ENCODE measurements around the gene CPM. TPM values are rescaled to one million over a fixed set of nuclear protein-coding genes. Genes with fewer than 3 reads are reported as not detected.

CPM gene
- total RNA-seq, 1 experiment from 2014 or later: 0.96 TPM

DNA sequence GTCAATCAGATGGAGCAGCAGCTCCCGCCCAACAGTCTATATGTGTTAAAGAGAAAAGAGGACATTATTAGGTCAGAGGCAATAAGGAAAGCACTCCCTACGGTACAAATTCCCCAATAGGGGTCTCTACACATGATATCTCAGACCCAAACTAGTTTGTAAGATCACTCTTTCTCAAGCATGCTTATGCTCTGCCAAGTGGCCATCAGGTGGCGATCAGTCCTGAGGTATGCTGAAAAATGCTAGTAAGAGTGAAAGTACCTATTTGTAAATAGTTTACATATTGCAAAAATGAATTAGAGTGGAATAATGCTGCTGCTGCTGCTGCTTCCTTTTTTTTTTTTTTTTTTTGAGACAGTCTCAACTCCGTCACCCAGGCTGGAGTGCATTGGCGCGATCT is 61.0 kb downstream of the CPM start:
- peak; percentile 23 for DNase-seq (ENCODE audit: low spot score)
- Mint-ChIP-seq H3K27me3 (ENCODE audit: low read depth) (no peaks in the 10 kb centered on the region), H3K4me1 (peaks cover 14% of the 10 kb centered on the region), H3K4me3 (no peak overlapping the region), H3K27ac (no peak overlapping the region), H3K9me3 (no peaks in the 10 kb centered on the region), H3K36me3 (no peaks in the 10 kb centered on the region)
- CTCF ChIA-PET: interaction anchor here (0.6 to 1.3 kb wide), 7 partner anchors 19 to 286 kb away, joined by 3 to 8 read pairs (median 4); no protein-coding TSS in a partner anchor
- POLR2A ChIA-PET: no interaction called here
- TF ChIP-seq ZNF219 (CRISPR knock-in tag; IDR thresholded peaks at IDR 0.05; ENCODE audit: borderline replicate concordance) (no peak), ERG (CRISPR knock-in tag; IDR thresholded peaks at IDR 0.05) (no peak), CREB1 (CRISPR knock-in tag; IDR thresholded peaks at IDR 0.05) (no peak), TCF7 (CRISPR knock-in tag; IDR thresholded peaks at IDR 0.05; ENCODE audit: low read depth) (no peak)
- peak; percentile 83 for ATAC-seq

GRCh38 chr12:68871396-68871795 is 61.6 kb downstream of the CPM start:
- CTCF ChIA-PET: interaction anchor here (0.6 to 1.3 kb wide), 3 partner anchors 9 to 286 kb away, joined by 3 to 5 read pairs (median 3); no protein-coding TSS in a partner anchor
- H3K27me3 Mint-ChIP-seq (ENCODE audit: low read depth): no peaks in the 10 kb centered on the region
- DNase-seq (ENCODE audit: low spot score): no peak
- no peak for TF ChIP-seq MYBL2 (CRISPR knock-in tag; IDR thresholded peaks at IDR 0.05)
- TF ChIP-seq ZNF232 (CRISPR knock-in tag; IDR thresholded peaks at IDR 0.05): no peak
- TF ChIP-seq ATF2 (CRISPR knock-in tag; IDR thresholded peaks at IDR 0.05; ENCODE audit: borderline replicate concordance, low read depth): no peak
- no peak for TF ChIP-seq FOXP1 (CRISPR knock-in tag; IDR thresholded peaks at IDR 0.05; ENCODE audit: borderline replicate concordance)
- no peak for TF ChIP-seq RELA (CRISPR knock-in tag; IDR thresholded peaks at IDR 0.05; ENCODE audit: borderline replicate concordance)
- no peak for TF ChIP-seq ZNF263 (CRISPR knock-in tag; IDR thresholded peaks at IDR 0.05; ENCODE audit: low read depth)
- no peak for TF ChIP-seq ERG (CRISPR knock-in tag; IDR thresholded peaks at IDR 0.05)
- no peak for TF ChIP-seq TEAD4 (CRISPR knock-in tag; IDR thresholded peaks at IDR 0.05)
- no peak for TF ChIP-seq GTF2I (CRISPR knock-in tag; conservative IDR thresholded peaks at IDR 0.05)
- no peak for TF ChIP-seq TP53 (CRISPR knock-in tag; IDR thresholded peaks at IDR 0.05)
- TF ChIP-seq ESRRA (CRISPR knock-in tag; IDR thresholded peaks at IDR 0.05; ENCODE audit: borderline replicate concordance): no peak
- TF ChIP-seq E2F5 (CRISPR knock-in tag; IDR thresholded peaks at IDR 0.05): no peak
- ATAC-seq: no peak
- no peaks in the 10 kb centered on the region for H3K36me3 Mint-ChIP-seq
- no peak overlapping the region for H3K27ac Mint-ChIP-seq
- no peaks in the 10 kb centered on the region for H3K9me3 Mint-ChIP-seq
- H3K4me1 Mint-ChIP-seq: peaks cover 14% of the 10 kb centered on the region
- no peak overlapping the region for H3K4me3 Mint-ChIP-seq
- POLR2A ChIA-PET: no interaction called here

- POLR2A ChIA-PET: no interaction called here
- Mint-ChIP-seq H3K27ac (no peak overlapping the region), H3K27me3 (ENCODE audit: low read depth) (no peaks in the 10 kb centered on the region), H3K36me3 (no peaks in the 10 kb centered on the region), H3K9me3 (no peaks in the 10 kb centered on the region), H3K4me1 (peaks cover 14% of the 10 kb centered on the region), H3K4me3 (no peak overlapping the region)
- ATAC-seq: no peak
- CTCF ChIA-PET: interaction anchor here (1.0 kb wide), 1 partner anchor 8 kb away, joined by 3 read pairs; no protein-coding TSS in a partner anchor
- DNase-seq (ENCODE audit: low spot score): no peak
- TF ChIP-seq TCF7 (CRISPR knock-in tag; IDR thresholded peaks at IDR 0.05; ENCODE audit: low read depth) (no peak), ZNF263 (CRISPR knock-in tag; IDR thresholded peaks at IDR 0.05; ENCODE audit: low read depth) (no peak), KAT7 (CRISPR knock-in tag; IDR thresholded peaks at IDR 0.05; ENCODE audit: borderline replicate concordance) (no peak), ZNF281 (CRISPR knock-in tag; IDR thresholded peaks at IDR 0.05) (no peak), SOX15 (CRISPR knock-in tag; IDR thresholded peaks at IDR 0.05) (no peak), CREM (CRISPR knock-in tag; IDR thresholded peaks at IDR 0.05) (no peak), E2F5 (CRISPR knock-in tag; IDR thresholded peaks at IDR 0.05) (no peak), RELA (CRISPR knock-in tag; IDR thresholded peaks at IDR 0.05; ENCODE audit: borderline replicate concordance) (no peak), NR1H2 (CRISPR knock-in tag; IDR thresholded peaks at IDR 0.05) (no peak), ZNF219 (CRISPR knock-in tag; IDR thresholded peaks at IDR 0.05; ENCODE audit: borderline replicate concordance) (no peak), ZNF512 (CRISPR knock-in tag; IDR thresholded peaks at IDR 0.05; ENCODE audit: borderline replicate concordance) (no peak), ATF1 (CRISPR knock-in tag; IDR thresholded peaks at IDR 0.05) (no peak)
Measured at GRCh38 chr12:68870443-68870842, 62.5 kb downstream of the CPM start.

All from WTC11 (cell line).